HCT116 (cell line): ENCODE results near the gene NUDT14. TPM values are rescaled to one million over a fixed set of nuclear protein-coding genes. Genes with fewer than 3 reads are reported as not detected.

ENCODE experiments used
- ATAC-seq: fragments of 200-7000 bp; cut with Tn5 transposase; 2 replicates; pipeline ENCODE4 v1.9.1; 2020; ENCODE audit warnings: mild to moderate bottlenecking, moderate library complexity
- BruUV-seq: library from RNA; stranded (reverse); fragments of 400-500 nt; replicated peaks from 2 replicates; lab custom pipeline; 2021; lab: Mats Ljungman, UMichigan
- CTCF ChIA-PET: fragments of 300-600 bp; sonication (Branson Sonifier 250); formaldehyde crosslinking; loops from one replicate; lab custom pipeline; 2021; ENCODE audit warnings: antibody characterized with exemption; lab: Charles Lee
- POLR2A ChIA-PET: fragments of 300-600, 350-600 bp; sonication (Branson Sonifier 250); formaldehyde crosslinking; loops from one replicate; lab custom pipeline; 2021; ENCODE audit warnings: antibody characterized with exemption; lab: Charles Lee
- RAD21 ChIA-PET, 2 experiments: fragments of 300-600 bp; sonication (Branson Sonifier 250); formaldehyde crosslinking; loops; one replicate each; lab custom pipeline; 2023; ENCODE audit warnings: low total read pairs in 2 of 2; ENCODE audit not compliant: uncharacterized antibody in 2 of 2, unreplicated experiment in 2 of 2, low non-redundant PET in 1 of 2; lab: Charles Lee
- DNase-seq: peaks from one replicate; pipeline ENCODE4 v3.0.0-alpha.2; 2010; ENCODE audit warnings: low read depth, low spot score
- H2AFZ ChIP-seq: fragments of 200-600 bp; shearing (Covaris generic), sonication (generic); 2 replicates; pipeline ENCODE4 v1.6.1; 2017; ENCODE audit warnings: low read depth, mixed run types, mixed read lengths, antibody characterized with exemption, low read length; ENCODE audit not compliant: poor library complexity, severe bottlenecking
- H3K27ac ChIP-seq: 2 replicates; pipeline ENCODE4 v1.5.1; 2012; ENCODE audit warnings: low read depth, low read length
- H3K27me3 ChIP-seq: fragments of 200-600 bp; sonication (generic); 2 replicates; pipeline ENCODE4 v1.6.1; 2016; ENCODE audit warnings: mixed run types, low read length, mixed read lengths; ENCODE audit not compliant: insufficient read depth
- H3K36me3 ChIP-seq, 2 experiments: fragments of 200-500 bp in 1 of 2; fragments of 200-600 bp in 1 of 2; sonication (Bioruptor generic) in 1 of 2; sonication (generic) in 1 of 2; 2 replicates each; pipeline versions ENCODE4 v1.5.1 to v1.6.1; 2014 to 2016; ENCODE audit warnings: low read length in 2 of 2, inconsistent platforms in 1 of 2, mixed read lengths in 1 of 2, mixed run types in 1 of 2; ENCODE audit not compliant: insufficient read depth in 2 of 2, control insufficient read depth in 1 of 2
- H3K4me1 ChIP-seq, 2 experiments: fragments of 200-600 bp in 1 of 2; sonication (generic) in 1 of 2; 2 replicates each; pipeline versions ENCODE4 v1.5.1 to v1.6.1; 2012 to 2017; ENCODE audit warnings: low read length in 2 of 2, inconsistent platforms in 1 of 2, mild to moderate bottlenecking in 1 of 2, mixed read lengths in 1 of 2, mixed run types in 1 of 2, moderate library complexity in 1 of 2; ENCODE audit not compliant: insufficient read depth in 2 of 2, control insufficient read depth in 1 of 2
- H3K4me2 ChIP-seq: fragments of 200-600 bp; sonication (generic); 2 replicates; pipeline ENCODE4 v1.6.1; 2017; ENCODE audit warnings: mixed run types, low read length, mixed read lengths
- H3K4me3 ChIP-seq, 2 experiments: fragments of 200-600 bp in 1 of 2; sonication (generic) in 1 of 2; replicated peaks in 1 of 2; 2 replicates each; pipeline ENCODE4 v1.5.1; 2011 to 2016; ENCODE audit warnings: low read length in 2 of 2, control low read depth in 1 of 2, low read depth in 1 of 2, mild to moderate bottlenecking in 1 of 2, mixed read lengths in 1 of 2, mixed run types in 1 of 2
- H3K79me2 ChIP-seq: fragments of 200-600 bp; sonication (generic); 2 replicates; pipeline ENCODE4 v1.6.1; 2017; ENCODE audit warnings: mild to moderate bottlenecking, mixed run types, low read length, moderate library complexity, mixed read lengths; ENCODE audit not compliant: insufficient read depth
- H3K9ac ChIP-seq: fragments of 200-600 bp; sonication (generic); 2 replicates; pipeline ENCODE4 v1.6.1; 2016; ENCODE audit warnings: low read length, mixed read lengths
- H3K9me2 ChIP-seq: fragments of 200-600 bp; sonication (generic), shearing (Covaris generic); 2 replicates; pipeline ENCODE4 v1.6.1; 2017; ENCODE audit warnings: mixed run types, mild to moderate bottlenecking, moderate library complexity; ENCODE audit not compliant: insufficient read depth
- H3K9me3 ChIP-seq, 2 experiments: fragments of 200-500 bp in 1 of 2; fragments of 200-600 bp in 1 of 2; sonication (Bioruptor generic) in 1 of 2; sonication (generic) in 1 of 2; 2 replicates each; pipeline ENCODE4 v1.6.1; 2014 to 2017; ENCODE audit warnings: low read length in 2 of 2, mixed read lengths in 2 of 2, inconsistent platforms in 1 of 2, low read depth in 1 of 2, mild to moderate bottlenecking in 1 of 2, mixed run types in 1 of 2, moderate library complexity in 1 of 2; ENCODE audit not compliant: control insufficient read depth in 1 of 2, insufficient read depth in 1 of 2
- H4K20me1 ChIP-seq: fragments of 200-600 bp; sonication (generic), shearing (Covaris generic); 2 replicates; pipeline ENCODE4 v1.6.1; 2017; ENCODE audit warnings: mixed run types, mild to moderate bottlenecking, moderate library complexity; ENCODE audit not compliant: insufficient read depth
- CBX3 ChIP-seq: IDR thresholded peaks from 2 replicates; pipeline ENCODE4 v1.6.1; 2012; ENCODE audit warnings: low read depth
- CTCF ChIP-seq, 3 experiments: fragments of 200-600 bp in 1 of 3; sonication (generic) in 1 of 3; IDR thresholded peaks in 2 of 3; conservative IDR thresholded peaks in 1 of 3; 2 replicates each; pipeline ENCODE4 v1.5.1; 2012 to 2017; ENCODE audit warnings: low read depth in 2 of 3, low read length in 2 of 3, antibody characterized with exemption in 1 of 3, borderline replicate concordance in 1 of 3, control low read depth in 1 of 3, mild to moderate bottlenecking in 1 of 3, mixed read lengths in 1 of 3, mixed run types in 1 of 3, moderate library complexity in 1 of 3; ENCODE audit not compliant: insufficient read depth in 1 of 3
- EGR1 ChIP-seq: IDR thresholded peaks from 2 replicates; pipeline ENCODE4 v1.6.1; 2012; ENCODE audit warnings: low read depth
- EZH2 ChIP-seq: fragments of 200-600 bp; sonication (generic); IDR thresholded peaks from 2 replicates; pipeline ENCODE4 v1.6.1; 2017; ENCODE audit warnings: antibody characterized with exemption, mixed run types
- POLR2A ChIP-seq: IDR thresholded peaks from 2 replicates; pipeline ENCODE4 v1.7.0; 2011; ENCODE audit warnings: borderline replicate concordance; ENCODE audit not compliant: insufficient read depth, insufficient read length; ENCODE audit errors: extremely low read depth
- POLR2AphosphoS5 ChIP-seq: IDR thresholded peaks from 2 replicates; pipeline ENCODE4 v1.6.1; 2011; ENCODE audit warnings: mild to moderate bottlenecking, low read depth, low read length, moderate library complexity
- SIN3A ChIP-seq: IDR thresholded peaks from 2 replicates; pipeline ENCODE4 v1.6.1; 2012; ENCODE audit warnings: low read depth
- TCF7L2 ChIP-seq: IDR thresholded peaks from 2 replicates; pipeline ENCODE4 v1.7.0; 2011; ENCODE audit warnings: borderline replicate concordance, inconsistent platforms; ENCODE audit not compliant: insufficient read depth, insufficient read length; ENCODE audit errors: extremely low read depth
- ZBTB33 ChIP-seq: IDR thresholded peaks from 2 replicates; pipeline ENCODE4 v1.6.1; 2011; ENCODE audit warnings: mild to moderate bottlenecking, low read length, moderate library complexity; ENCODE audit not compliant: insufficient replicate concordance; ENCODE audit errors: extremely low read depth
- ZNF274 ChIP-seq: fragments of 200-500 bp; sonication (Bioruptor generic); IDR thresholded peaks from 2 replicates; pipeline ENCODE4 v1.6.1; 2014; ENCODE audit warnings: mild to moderate bottlenecking, low read depth, low read length, inconsistent platforms
- intact Hi-C: fragments of 100-400 bp; cut with micrococcal nuclease; formaldehyde crosslinking; loops from 2 replicates; pipeline ENCODE4 v1.10.0; 2022
- total RNA-seq: library from RNA; stranded (reverse); gene quantifications from one replicate; pipeline ENCODE4 v1.2.1, GENCODE V29; 2021; ENCODE audit not compliant: unreplicated experiment

The NUDT14 gene
- total RNA-seq, 1 experiment from 2014 or later, result 56.1 TPM

GRCh38 chr14:105207460-105207901, 26.4 kb upstream of the NUDT14 start (continued):
- TF ChIP-seq ZBTB33 (no peak), POLR2A (no peak)

GRCh38 chr14:105206873-105207272, 25.8 kb upstream of the NUDT14 start:
- Histone ChIP-seq H3K9me2 (no peaks in the 10 kb centered on the region), H3K4me1 (peaks cover 7 to 13% of the 10 kb centered on the region in 2 experiments; a peak in 3 of 4 replicates), H3K4me3 (no peak overlapping the region), H3K27ac (no peak overlapping the region), H3K27me3 (no peaks in the 10 kb centered on the region), H3K9me3 (no peaks in the 10 kb centered on the region), H3K9ac (no peak overlapping the region), H3K36me3 (no peaks in the 10 kb centered on the region), H2AFZ (no peak overlapping the region), H3K79me2 (no peaks in the 10 kb centered on the region), H3K4me2 (no peak overlapping the region), H4K20me1 (no peaks in the 10 kb centered on the region)
- no TSS peak for BruUV-seq
- ChIA-PET RAD21 (interaction anchor here in 1 of 2 experiments (0.5 kb wide), 1 partner anchor 274 kb away, joined by 3 read pairs; no protein-coding TSS in a partner anchor), POLR2A (no interaction called here), CTCF (interaction anchor here (1.4 kb wide), 1 partner anchor 145 kb away, joined by 6 read pairs; no protein-coding TSS in a partner anchor)
- DNase-seq (no peak), ATAC-seq (no peak; the same call in 1 of the 2 replicates)
- TF ChIP-seq EGR1, result no peak
- intact Hi-C loops, result no loop called here

GRCh38 chr14:105205673-105206208, 24.6 kb upstream of the NUDT14 start:
- H3K9me3 ChIP-seq, result no peaks in the 10 kb centered on the region
- no peak overlapping the region for H3K9ac ChIP-seq
- peaks cover 14 to 20% of the 10 kb centered on the region in 2 experiments; a peak in 3 of 4 replicates for H3K4me1 ChIP-seq
- H4K20me1 ChIP-seq, result no peaks in the 10 kb centered on the region
- no peaks in the 10 kb centered on the region for H3K27me3 ChIP-seq
- H3K36me3 ChIP-seq, result no peaks in the 10 kb centered on the region
- H3K9me2 ChIP-seq, result no peaks in the 10 kb centered on the region
- ChIA-PET RAD21 (no interaction called here), POLR2A (no interaction called here), CTCF (no interaction called here)
- no peak overlapping the region for H3K4me2 ChIP-seq
- no peaks in the 10 kb centered on the region for H3K79me2 ChIP-seq
- ATAC-seq, result no peak
- H3K4me3 ChIP-seq, result no peak overlapping the region
- no peak overlapping the region for H2AFZ ChIP-seq
- H3K27ac ChIP-seq, result no peak overlapping the region
- BruUV-seq, result no TSS peak
- intact Hi-C loops, result no loop called here
- DNase-seq, result no peak
- TF ChIP-seq CBX3, result no peak
- no peak for TF ChIP-seq TCF7L2
- TF ChIP-seq EZH2, result no peak
- no peak for TF ChIP-seq ZBTB33
- TF ChIP-seq SIN3A, result no peak
- TF ChIP-seq CTCF (IDR thresholded peaks at IDR 0.05 in 2 of 3, conservative IDR thresholded peaks at IDR 0.05 in 1 of 3; ENCODE audit: borderline replicate concordance in 1 of 3, insufficient read depth in 1 of 3, low read depth in 2 of 3, low read length in 2 of 3), result no peak
- no peak for TF ChIP-seq POLR2AphosphoS5
- no peak for TF ChIP-seq ZNF274
